GM18909 (cell line): ENCODE data around the gene TJAP1.

Source experiments
- ATAC-seq: cut with Tn5 transposase; IDR thresholded peaks from one replicate; pipeline ENCODE4 v1.9.1; 2021; ENCODE audit warnings: mild to moderate bottlenecking; ENCODE audit not compliant: unreplicated experiment, poor library complexity

TJAP1 gene

DNA sequence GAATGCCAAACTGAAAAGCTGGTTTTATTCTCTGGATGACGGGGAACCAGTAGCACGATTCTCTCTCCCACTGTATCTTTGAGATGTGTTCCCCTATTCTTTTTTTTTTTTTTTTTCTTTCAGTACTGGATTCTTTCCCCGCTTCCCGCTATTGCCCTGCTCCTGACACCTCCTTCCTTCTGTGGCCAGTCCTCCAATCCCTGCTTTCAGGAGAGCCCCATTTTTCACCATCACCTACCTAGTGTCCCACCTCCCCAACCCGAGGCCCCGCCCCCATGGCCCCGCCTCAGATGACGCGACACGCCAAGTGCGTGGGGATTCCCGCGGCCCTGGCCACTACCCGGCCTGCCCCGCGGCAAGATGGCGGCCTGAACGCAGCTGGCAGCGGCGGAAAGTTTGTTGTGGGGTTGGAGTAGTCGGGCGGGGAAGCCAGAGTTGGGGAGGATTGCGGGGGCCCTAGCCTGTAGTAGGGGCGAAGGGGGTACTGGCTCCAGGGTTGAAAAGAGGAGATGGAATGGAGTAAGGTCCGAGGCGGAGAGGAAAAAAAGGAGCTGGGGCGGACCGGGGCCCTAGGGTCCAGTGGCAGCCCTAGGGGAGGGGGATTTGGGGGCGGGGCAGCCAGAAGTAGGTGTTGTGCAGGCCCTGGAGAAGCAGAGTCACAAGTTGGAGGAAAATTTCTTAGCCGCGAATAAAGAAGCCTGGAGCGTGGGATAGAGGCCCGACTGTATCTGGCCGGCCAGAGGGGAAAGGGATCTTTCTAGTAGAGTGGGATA is at the start of gene TJAP1:
TSS of gene TJAP1 (plus strand) at position 336 of the 773 bp plus-strand sequence. CDS start 21,432 bp downstream, outside the sequence.
- peak; percentile 98 for ATAC-seq

GRCh38 chr6:43428112-43428570 is 49.2 kb upstream of the TJAP1 start:
- no peak for ATAC-seq

- ATAC-seq = no peak
Observed at GRCh38 chr6:43428874-43429273, 48.5 kb upstream of the TJAP1 start.

- ATAC-seq = no peak
Observed at GRCh38 chr6:43432009-43432945, 45.1 kb upstream of the TJAP1 start.

DNA sequence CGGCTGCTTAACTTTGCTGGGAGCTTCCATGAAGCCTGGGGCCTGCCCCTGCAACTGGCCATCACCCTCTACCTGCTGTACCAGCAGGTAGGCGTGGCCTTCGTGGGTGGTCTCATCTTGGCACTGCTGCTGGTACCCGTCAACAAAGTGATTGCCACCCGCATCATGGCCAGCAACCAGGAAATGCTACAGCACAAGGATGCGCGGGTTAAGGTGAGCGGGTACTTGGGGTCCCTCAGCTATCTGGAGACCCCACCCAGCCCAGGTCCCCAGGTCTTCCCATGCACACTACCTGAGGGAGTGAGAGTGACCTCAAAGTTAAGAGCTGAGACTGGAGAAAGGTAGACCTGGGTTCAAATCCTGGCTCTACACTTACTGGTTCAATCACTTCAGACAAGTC is 44.2 kb upstream of the TJAP1 start:
- no peak for ATAC-seq

DNA sequence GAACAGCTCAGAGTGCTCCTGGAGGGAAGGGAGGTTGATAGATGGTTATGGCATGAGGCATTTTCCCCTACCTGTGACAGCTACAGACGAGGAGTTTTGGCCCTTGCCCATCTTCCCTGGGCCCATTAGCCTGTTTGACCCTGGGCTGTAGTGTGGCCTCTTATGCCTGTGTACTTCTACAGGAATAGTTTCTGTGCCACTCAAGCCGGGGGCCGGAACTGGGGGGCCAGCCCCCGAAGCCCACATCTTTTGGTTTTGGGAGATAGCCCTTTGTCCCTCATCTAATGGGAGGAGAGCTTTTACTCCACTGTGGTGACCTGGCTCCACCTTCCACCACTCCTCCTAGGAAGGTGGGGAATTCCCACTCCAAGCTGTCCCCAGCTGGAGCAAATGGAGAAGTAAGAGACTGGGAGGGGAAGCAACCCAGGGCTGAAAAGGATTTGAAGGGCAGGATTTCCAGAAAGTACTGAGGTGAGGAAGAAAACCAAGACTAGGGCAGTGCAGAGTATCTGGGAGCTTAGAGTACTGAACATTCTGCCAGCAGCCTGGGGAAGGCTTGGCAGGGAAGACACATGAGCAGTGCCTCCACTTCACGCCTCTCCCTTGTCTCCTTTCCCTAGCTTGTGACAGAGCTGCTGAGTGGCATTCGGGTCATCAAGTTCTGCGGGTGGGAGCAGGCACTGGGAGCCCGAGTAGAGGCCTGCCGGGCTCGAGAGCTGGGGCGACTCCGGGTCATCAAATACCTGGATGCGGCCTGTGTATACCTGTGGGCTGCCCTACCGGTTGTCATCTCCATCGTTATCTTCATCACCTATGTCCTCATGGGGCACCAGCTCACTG is 43.1 kb upstream of the TJAP1 start:
- no peak for ATAC-seq

GRCh38 chr6:43434943-43435342 is 42.4 kb upstream of the TJAP1 start:
- ATAC-seq = no peak

GRCh38 chr6:43435682-43436437 is 41.5 kb upstream of the TJAP1 start:
- no peak for ATAC-seq

- ATAC-seq = no peak
Observed at GRCh38 chr6:43436577-43437282, 40.6 kb upstream of the TJAP1 start.

DNA sequence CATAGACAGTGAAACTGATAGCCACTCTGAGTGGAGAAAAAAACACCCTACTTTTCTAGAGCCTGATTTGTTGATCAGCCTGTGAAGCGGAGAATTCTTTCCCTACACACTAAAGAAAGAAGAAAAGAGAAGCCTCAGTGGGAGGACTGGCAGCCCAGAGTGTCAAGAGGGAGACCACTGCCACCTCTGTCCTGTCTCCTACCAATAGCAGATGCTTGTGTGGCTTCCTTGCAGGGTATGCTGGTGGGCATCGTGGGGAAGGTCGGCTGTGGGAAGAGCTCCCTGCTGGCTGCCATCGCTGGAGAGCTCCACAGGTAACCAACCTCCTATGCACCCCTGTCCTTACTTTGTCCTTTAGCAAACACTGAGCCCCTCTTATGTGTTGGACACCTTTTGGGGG is 39.7 kb upstream of the TJAP1 start:
- no peak for ATAC-seq

GRCh38 chr6:43442935-43443334 is 34.4 kb upstream of the TJAP1 start:
- no peak for ATAC-seq

DNA sequence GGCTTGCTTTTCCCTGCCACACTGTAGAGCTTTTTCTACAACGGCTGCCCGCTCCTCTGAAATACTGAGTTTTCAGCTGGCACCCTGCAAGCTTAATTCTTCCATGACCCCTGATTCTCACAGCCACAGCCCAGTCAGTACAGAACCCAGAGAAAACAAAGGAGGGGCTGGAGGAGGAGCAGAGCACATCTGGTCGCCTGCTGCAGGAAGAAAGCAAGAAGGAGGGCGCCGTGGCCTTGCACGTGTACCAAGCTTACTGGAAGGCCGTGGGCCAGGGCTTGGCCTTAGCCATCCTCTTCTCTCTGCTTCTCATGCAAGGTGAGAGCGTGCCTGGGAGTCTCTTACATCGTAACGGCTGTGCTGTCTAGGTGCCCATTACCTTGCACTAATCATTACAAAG is 33.3 kb upstream of the TJAP1 start:
- ATAC-seq = no peak

DNA sequence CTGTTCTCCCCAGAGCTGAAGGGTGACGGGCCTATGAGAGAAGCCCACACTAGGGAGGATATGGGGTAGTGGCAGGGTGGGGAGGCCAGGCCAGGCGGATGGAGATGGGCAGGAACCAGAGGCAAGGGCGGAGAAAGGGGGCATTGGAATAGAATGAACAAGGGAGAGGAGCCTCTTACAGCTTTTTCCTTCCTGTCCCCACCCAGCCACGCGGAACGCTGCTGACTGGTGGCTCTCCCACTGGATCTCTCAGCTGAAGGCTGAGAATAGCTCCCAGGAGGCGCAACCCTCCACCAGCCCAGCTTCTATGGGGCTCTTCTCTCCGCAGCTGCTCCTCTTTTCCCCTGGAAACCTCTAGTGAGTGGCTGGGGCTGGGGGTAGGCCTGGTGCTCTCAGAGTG is 32.8 kb upstream of the TJAP1 start:
- ATAC-seq = no peak

GRCh38 chr6:43445576-43445975 is 31.8 kb upstream of the TJAP1 start:
- ATAC-seq = no peak

DNA sequence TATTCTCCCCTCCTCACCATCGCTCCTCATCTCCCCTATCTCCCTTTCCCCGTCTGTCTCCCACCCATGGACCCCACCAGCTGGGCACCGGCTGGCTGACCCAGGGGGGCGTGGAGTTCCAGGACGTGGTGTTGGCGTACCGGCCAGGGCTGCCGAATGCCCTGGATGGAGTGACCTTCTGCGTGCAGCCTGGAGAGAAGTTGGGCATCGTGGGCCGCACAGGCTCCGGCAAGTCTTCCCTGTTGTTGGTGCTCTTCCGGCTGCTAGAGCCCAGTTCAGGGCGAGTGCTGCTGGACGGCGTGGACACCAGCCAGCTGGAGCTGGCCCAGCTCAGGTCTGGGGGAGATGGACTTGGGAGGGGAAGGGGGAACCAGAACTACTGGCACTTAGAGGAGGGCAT is 29.8 kb upstream of the TJAP1 start:
- ATAC-seq = no peak

GRCh38 chr6:43448916-43449315 is 28.5 kb upstream of the TJAP1 start:
- ATAC-seq = no peak

- no peak for ATAC-seq
Observed at GRCh38 chr6:43450699-43451131, 26.7 kb upstream of the TJAP1 start.

DNA sequence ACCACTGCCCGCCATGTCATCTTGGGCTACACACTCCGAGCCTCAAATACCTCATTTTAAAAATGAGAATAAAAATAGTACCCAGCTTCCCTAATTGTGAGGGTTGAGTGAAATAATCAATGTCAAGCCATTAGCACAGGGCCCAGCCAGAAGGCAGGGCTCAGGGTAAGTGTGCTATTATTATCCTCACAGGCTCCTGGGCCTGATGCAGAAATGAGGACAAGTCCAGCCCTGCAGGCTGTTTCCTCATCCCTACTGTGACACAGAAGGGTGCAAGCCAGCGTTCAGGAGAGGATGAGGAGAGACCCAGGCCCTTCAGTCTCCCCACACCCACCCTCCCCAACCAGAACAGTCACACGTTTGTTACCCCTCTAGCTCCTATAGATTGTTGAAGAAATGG is 26.0 kb upstream of the TJAP1 start:
- no peak for ATAC-seq

DNA sequence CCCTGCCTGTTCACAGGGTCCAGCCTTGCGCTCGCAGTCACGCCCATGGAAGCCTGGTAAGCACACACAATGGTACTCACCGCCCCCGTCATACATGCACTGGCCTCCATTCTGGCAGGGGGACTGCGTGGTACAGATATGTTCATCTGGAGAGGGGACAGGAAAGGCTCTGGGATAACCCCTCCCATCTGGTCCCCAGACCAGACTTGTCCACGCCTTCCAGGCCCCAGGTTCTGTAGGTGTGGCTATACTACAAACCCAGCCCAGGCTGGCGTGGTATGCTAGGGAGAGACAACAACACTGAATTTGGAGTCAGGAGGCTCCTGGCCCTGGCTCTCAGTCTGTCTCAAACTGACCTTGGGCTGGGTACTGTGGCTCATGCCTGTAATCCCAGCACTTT is 25.4 kb upstream of the TJAP1 start:
- no peak for ATAC-seq
